Neuronal stem cell (in vitro differentiated cells): Measurements from ENCODE around the gene SPN.
A peak's percentile ranks its signal among the peaks of the same experiment; 100 is the strongest.

Experiments
- DNase-seq: peaks from one replicate; pipeline ENCODE4 v3.0.0-alpha.2; 2013; ENCODE audit warnings: low spot score
- H2AFZ ChIP-seq: one replicate; pipeline ENCODE4 v1.6.1; 2013; ENCODE audit warnings: mild to moderate bottlenecking, low read length, inconsistent platforms
- H2AK5ac ChIP-seq: 2 replicates; pipeline ENCODE4 v1.6.1; 2013; ENCODE audit warnings: low read depth, mild to moderate bottlenecking, inconsistent platforms, low read length, moderate library complexity, mixed read lengths
- H2BK120ac ChIP-seq: 2 replicates; pipeline ENCODE4 v1.6.1; 2013; ENCODE audit warnings: low read depth, mild to moderate bottlenecking, inconsistent platforms, low read length, moderate library complexity, mixed read lengths
- H2BK12ac ChIP-seq: one replicate; pipeline ENCODE4 v1.6.1; 2013; ENCODE audit warnings: low read length, inconsistent platforms
- H2BK15ac ChIP-seq: 2 replicates; pipeline ENCODE4 v1.6.1; 2013; ENCODE audit warnings: mild to moderate bottlenecking, low read length, inconsistent platforms, mixed read lengths
- H2BK5ac ChIP-seq: one replicate; pipeline ENCODE4 v1.6.1; 2013; ENCODE audit warnings: inconsistent platforms, mild to moderate bottlenecking, low read length, moderate library complexity
- H3K14ac ChIP-seq: one replicate; pipeline ENCODE4 v1.6.1; 2013; ENCODE audit warnings: low read length, inconsistent platforms
- H3K18ac ChIP-seq: 2 replicates; pipeline ENCODE4 v1.6.1; 2013; ENCODE audit warnings: low read length, inconsistent platforms
- H3K23ac ChIP-seq: 2 replicates; pipeline ENCODE4 v1.6.1; 2013; ENCODE audit warnings: low read depth, mild to moderate bottlenecking, mixed read lengths, low read length, inconsistent platforms; ENCODE audit not compliant: poor library complexity
- H3K27ac ChIP-seq: replicated peaks from 3 replicates; pipeline ENCODE4 v1.5.1; 2013; ENCODE audit warnings: low read length, inconsistent platforms
- H3K27me3 ChIP-seq, 3 experiments: 2 replicates each; pipeline ENCODE4 v1.6.1; 2013; ENCODE audit warnings: low read length in 3 of 3, mild to moderate bottlenecking in 2 of 3, inconsistent platforms in 1 of 3, low read depth in 1 of 3, mixed read lengths in 1 of 3, moderate library complexity in 1 of 3; ENCODE audit not compliant: control insufficient read depth in 3 of 3, insufficient read depth in 3 of 3
- H3K36me3 ChIP-seq, 2 donors: replicated peaks in 1 of 2; 2 replicates each; pipeline ENCODE4 v1.6.1; 2013; ENCODE audit warnings: low read length in 2 of 2; ENCODE audit not compliant: control insufficient read depth in 2 of 2, insufficient read depth in 2 of 2
- H3K4ac ChIP-seq: 2 replicates; pipeline ENCODE4 v1.6.1; 2013; ENCODE audit warnings: inconsistent platforms, mild to moderate bottlenecking, low read length, moderate library complexity
- H3K4me1 ChIP-seq, 2 donors: 1 replicate in 1 of 2; 2 replicates in 1 of 2; pipeline ENCODE4 v1.6.1; 2013; ENCODE audit warnings: low read length in 2 of 2, low read depth in 1 of 2; ENCODE audit not compliant: control insufficient read depth in 2 of 2, insufficient read depth in 1 of 2
- H3K4me2 ChIP-seq: one replicate; pipeline ENCODE4 v1.6.1; 2013; ENCODE audit warnings: mild to moderate bottlenecking, low read length, inconsistent platforms; ENCODE audit not compliant: insufficient read depth, poor library complexity, severe bottlenecking
- H3K4me3 ChIP-seq, 2 donors: 2 replicates each; pipeline ENCODE4 v1.5.1; 2013; ENCODE audit warnings: low read length in 2 of 2, mild to moderate bottlenecking in 2 of 2, inconsistent platforms in 1 of 2, moderate library complexity in 1 of 2
- H3K79me1 ChIP-seq: one replicate; pipeline ENCODE4 v1.6.1; 2013; ENCODE audit warnings: low read depth, mild to moderate bottlenecking, inconsistent platforms, low read length, moderate library complexity
- H3K9ac ChIP-seq: one replicate; pipeline ENCODE4 v1.6.1; 2013; ENCODE audit warnings: mild to moderate bottlenecking, low read depth, low read length, inconsistent platforms; ENCODE audit not compliant: poor library complexity
- H3K9me3 ChIP-seq, 2 donors: replicated peaks in 1 of 2; 2 replicates each; pipeline versions ENCODE3 to v1.6.1; 2013; ENCODE audit warnings: low read length in 2 of 2, mild to moderate bottlenecking in 2 of 2, inconsistent platforms in 1 of 2, low read depth in 1 of 2, mixed read lengths in 1 of 2, moderate library complexity in 1 of 2; ENCODE audit not compliant: control insufficient read depth in 2 of 2, insufficient read depth in 1 of 2
- H4K8ac ChIP-seq: one replicate; pipeline ENCODE4 v1.6.1; 2013; ENCODE audit warnings: low read depth, mild to moderate bottlenecking, inconsistent platforms, low read length, moderate library complexity
- H4K91ac ChIP-seq: one replicate; pipeline ENCODE4 v1.6.1; 2013; ENCODE audit warnings: low read length, low read depth, mild to moderate bottlenecking, inconsistent platforms; ENCODE audit not compliant: poor library complexity
- WGBS, 2 donors: extraction: QIAGEN DNeasy Blood & Tissue Kit; methylation state at CpG; one replicate each; pipeline ENCODE4 v1.1.7; 2013; ENCODE audit warnings: missing lambda C conversion rate in 2 of 2, mixed read lengths in 1 of 2; ENCODE audit not compliant: insufficient read length in 2 of 2, insufficient replicate concordance in 1 of 2; ENCODE audit errors: extremely low coverage in 2 of 2; 5-methylcytosine and 5-hydroxymethylcytosine counted together

The SPN gene

DNA sequence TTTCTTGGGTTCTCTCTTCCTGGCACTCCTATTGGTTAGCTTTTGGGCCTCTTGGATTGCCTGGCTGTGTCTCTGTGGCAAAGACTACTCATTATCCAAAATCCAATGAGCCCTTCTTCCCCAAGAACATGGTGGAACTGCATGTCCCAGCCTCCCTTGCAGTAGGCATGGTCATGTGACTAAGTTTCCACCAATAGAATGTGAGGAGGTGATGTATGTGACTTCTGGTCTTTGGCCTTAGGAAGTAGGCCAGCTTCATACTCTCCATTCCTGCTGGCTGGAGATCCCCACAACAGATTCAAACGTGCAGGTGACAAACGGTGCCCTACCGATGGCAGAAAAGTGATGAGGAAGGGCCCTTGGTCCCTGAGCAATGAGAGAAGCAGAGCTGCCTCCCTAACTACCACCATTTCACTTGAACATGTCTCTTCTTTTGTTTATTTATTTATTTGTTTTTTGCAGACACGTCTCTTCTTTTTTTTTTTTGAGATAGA lies 17.3 kb upstream of the SPN start:
- no peak overlapping the region for H4K91ac ChIP-seq
- WGBS, 2 donors, result no CpG with 5 or more reads among the region's 4 CpGs

DNA sequence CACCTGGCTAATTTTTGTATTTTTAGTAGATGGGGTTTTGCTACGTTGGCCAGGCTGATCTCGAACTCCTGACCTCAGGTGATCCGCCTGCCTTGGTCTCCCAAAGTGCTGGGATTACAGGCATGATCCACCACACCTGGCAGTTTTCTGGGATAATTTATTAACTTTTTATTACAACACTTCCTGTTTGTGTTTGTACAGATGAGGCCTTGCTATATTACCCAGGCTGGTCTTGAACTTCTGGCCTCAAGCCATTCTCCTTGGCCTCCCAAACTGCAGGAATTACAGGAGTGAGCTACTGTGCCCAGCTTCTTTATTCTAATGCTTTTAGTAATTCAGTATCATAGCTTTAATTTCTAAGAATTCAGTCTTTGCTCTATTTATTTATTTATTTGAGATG lies 16.1 kb upstream of the SPN start:
- H3K27ac ChIP-seq, result no peak overlapping the region
- no peak overlapping the region for H3K4ac ChIP-seq
- no peak overlapping the region for H2AFZ ChIP-seq
- H3K4me2 ChIP-seq, result no peak overlapping the region
- no peak overlapping the region for H4K8ac ChIP-seq
- H3K9ac ChIP-seq, result no peak overlapping the region
- H3K36me3 ChIP-seq, result no peaks in the 10 kb centered on the region
- no CpG with 5 or more reads among the region's 3 CpGs for WGBS, 2 donors
- H3K23ac ChIP-seq, result no peak overlapping the region
- H3K14ac ChIP-seq, result no peak overlapping the region
- no peak overlapping the region for H2BK5ac ChIP-seq
- no peak overlapping the region for H2BK120ac ChIP-seq
- H3K9me3 ChIP-seq, result no peaks in the 10 kb centered on the region
- DNase-seq, result no peak
- no peak overlapping the region for H3K4me3 ChIP-seq
- H3K27me3 ChIP-seq, result no peaks in the 10 kb centered on the region
- H3K18ac ChIP-seq, result no peak overlapping the region
- no peaks in the 10 kb centered on the region for H3K79me1 ChIP-seq
- no peak overlapping the region for H2BK15ac ChIP-seq
- no peak overlapping the region for H2BK12ac ChIP-seq
- H2AK5ac ChIP-seq, result no peak overlapping the region
- peaks cover 0 to 2% of the 10 kb centered on the region in 2 donors for H3K4me1 ChIP-seq
- H4K91ac ChIP-seq, result no peak overlapping the region

More for the DNA sequence above, 17.3 kb upstream of the SPN start:
- H3K36me3 ChIP-seq, result no peaks in the 10 kb centered on the region
- no peak overlapping the region for H2BK12ac ChIP-seq
- H2BK120ac ChIP-seq, result no peak overlapping the region
- H3K27ac ChIP-seq, result no peak overlapping the region
- no peaks in the 10 kb centered on the region for H3K9me3 ChIP-seq
- H3K4me3 ChIP-seq, result no peak overlapping the region
- H3K23ac ChIP-seq, result no peak overlapping the region
- H2BK5ac ChIP-seq, result no peak overlapping the region
- H3K4ac ChIP-seq, result no peak overlapping the region
- no peak overlapping the region for H3K9ac ChIP-seq
- H3K4me2 ChIP-seq, result no peak overlapping the region
- no peak overlapping the region for H4K8ac ChIP-seq
- no peak overlapping the region for H3K14ac ChIP-seq
- no peak overlapping the region for H3K18ac ChIP-seq
- H2BK15ac ChIP-seq, result no peak overlapping the region
- DNase-seq, result no peak
- H3K4me1 ChIP-seq, result peaks cover 0 to 2% of the 10 kb centered on the region in 2 donors
- peak overlapping the region; percentile 62 for H2AFZ ChIP-seq
- no peaks in the 10 kb centered on the region for H3K79me1 ChIP-seq
- H3K27me3 ChIP-seq, result no peaks in the 10 kb centered on the region
- H2AK5ac ChIP-seq, result no peak overlapping the region

DNA sequence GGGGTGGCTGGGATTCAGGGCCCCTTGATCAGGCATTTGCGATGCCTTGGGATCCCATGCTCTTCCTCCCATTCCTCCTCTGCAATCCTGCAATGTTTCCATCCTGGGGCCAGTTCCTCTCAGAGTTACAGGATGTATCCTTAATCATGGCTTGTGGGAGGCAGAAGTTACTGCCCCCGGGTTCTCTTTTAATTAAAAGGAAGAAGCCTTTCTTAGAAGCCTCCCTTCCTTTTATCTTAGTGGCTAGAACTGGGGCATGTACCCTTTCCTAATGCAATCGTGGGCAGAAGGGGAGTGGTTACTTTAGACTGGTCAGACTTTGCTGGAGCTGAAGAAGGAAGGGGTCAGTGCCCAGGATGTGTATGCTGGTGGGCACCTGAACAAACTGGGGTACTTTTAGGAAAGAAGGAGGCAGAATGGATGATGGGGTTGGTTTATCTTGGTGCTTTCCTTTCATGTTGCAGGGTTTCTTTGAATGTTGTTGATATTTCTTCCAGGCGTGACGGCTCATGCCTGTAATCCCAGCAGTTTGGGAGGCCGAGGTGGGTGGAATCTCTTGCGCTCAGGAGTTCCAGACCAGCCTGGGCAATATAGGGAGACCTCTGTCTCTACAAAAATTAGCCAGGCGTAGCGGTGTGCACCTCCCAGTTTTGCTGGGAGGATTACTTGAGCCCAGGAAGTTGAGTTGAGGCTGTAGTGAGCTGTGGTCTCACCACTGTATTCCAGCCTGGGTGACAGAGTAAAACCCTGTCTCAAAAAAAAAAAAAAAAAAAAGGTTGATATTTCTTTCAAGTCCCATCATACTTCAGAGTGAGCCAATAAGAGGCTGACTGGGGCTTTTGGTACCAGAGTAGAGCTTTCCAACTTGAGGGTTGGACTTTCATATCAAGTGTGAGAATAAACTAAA lies 13.2 kb upstream of the SPN start:
- H3K4me3 ChIP-seq, result no peak overlapping the region
- WGBS, 2 donors, result no CpG with 5 or more reads among the region's 9 CpGs

DNA sequence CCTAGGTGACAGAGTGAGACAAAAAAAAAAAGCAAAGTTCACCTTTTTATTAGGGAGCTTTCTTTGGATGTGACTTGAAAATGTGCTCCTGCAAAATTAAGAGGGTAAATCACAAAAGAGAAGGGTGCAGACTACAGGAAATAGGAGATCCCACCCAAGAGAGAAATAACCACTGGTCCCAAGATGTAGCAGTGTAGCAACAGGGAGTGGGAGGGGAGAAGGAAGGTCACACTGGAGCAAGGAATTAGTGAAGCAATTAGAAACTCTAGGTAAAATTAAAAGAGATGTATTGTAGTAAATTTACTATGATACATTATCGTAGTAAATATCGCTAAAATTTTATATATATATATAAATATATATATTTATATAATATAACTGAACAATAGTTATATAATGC lies 12.3 kb upstream of the SPN start:
- no peak overlapping the region for H3K23ac ChIP-seq
- no peak overlapping the region for H3K9ac ChIP-seq
- no peaks in the 10 kb centered on the region for H3K9me3 ChIP-seq
- no CpG with 5 or more reads among the region's 2 CpGs for WGBS, 2 donors
- no peak overlapping the region for H2BK5ac ChIP-seq
- DNase-seq, result no peak
- no peaks in the 10 kb centered on the region for H3K36me3 ChIP-seq
- no peak overlapping the region for H3K4me2 ChIP-seq
- H3K79me1 ChIP-seq, result no peaks in the 10 kb centered on the region
- no peaks in the 10 kb centered on the region for H3K27me3 ChIP-seq
- H4K8ac ChIP-seq, result no peak overlapping the region
- H3K14ac ChIP-seq, result no peak overlapping the region
- H3K27ac ChIP-seq, result no peak overlapping the region
- no peak overlapping the region for H3K4me3 ChIP-seq
- peaks cover 4 to 6% of the 10 kb centered on the region in 2 donors for H3K4me1 ChIP-seq
- no peak overlapping the region for H2AFZ ChIP-seq
- no peak overlapping the region for H3K18ac ChIP-seq
- H4K91ac ChIP-seq, result no peak overlapping the region
- no peak overlapping the region for H2BK15ac ChIP-seq
- H2AK5ac ChIP-seq, result no peak overlapping the region
- H3K4ac ChIP-seq, result no peak overlapping the region
- no peak overlapping the region for H2BK12ac ChIP-seq
- no peak overlapping the region for H2BK120ac ChIP-seq

More for the DNA sequence above, 13.2 kb upstream of the SPN start:
- Histone ChIP-seq H3K4ac (no peak overlapping the region), H3K27me3 (no peaks in the 10 kb centered on the region), H3K9ac (no peak overlapping the region), H3K4me2 (no peak overlapping the region), H3K4me1 (peaks cover 2 to 4% of the 10 kb centered on the region in 2 donors), H2BK5ac (no peak overlapping the region), H4K91ac (no peak overlapping the region), H3K18ac (no peak overlapping the region), H3K9me3 (no peaks in the 10 kb centered on the region), H2BK15ac (no peak overlapping the region), H3K27ac (no peak overlapping the region), H3K14ac (no peak overlapping the region), H2AK5ac (no peak overlapping the region), H3K79me1 (no peaks in the 10 kb centered on the region), H2BK12ac (no peak overlapping the region), H2AFZ (peak overlapping the region; percentile 74), H2BK120ac (no peak overlapping the region), H3K23ac (no peak overlapping the region), H3K36me3 (no peaks in the 10 kb centered on the region), H4K8ac (no peak overlapping the region)
- DNase-seq, result no peak
